PFSK-1 (cell line): Measurements from ENCODE around the gene PAQR3.

ENCODE experiments used
- FOXP2 ChIP-seq: optimal IDR thresholded peaks from 2 replicates; pipeline ENCODE3; 2011; ENCODE audit warnings: borderline replicate concordance, control low read depth, inconsistent platforms; ENCODE audit not compliant: insufficient read depth; ENCODE audit errors: extremely low read length, extremely low read depth
- POLR2AphosphoS5 ChIP-seq: IDR thresholded peaks from 2 replicates; pipeline ENCODE4 v1.6.1; 2012; ENCODE audit warnings: low read depth, mild to moderate bottlenecking, control low read depth, low read length, moderate library complexity
- REST ChIP-seq, 2 experiments: IDR thresholded peaks; 2 replicates each; pipeline versions ENCODE4 v1.6.1 to v1.8.0; 2011 to 2012; ENCODE audit warnings: low read depth in 2 of 2, low read length in 2 of 2, control low read depth in 1 of 2, inconsistent platforms in 1 of 2, mild to moderate bottlenecking in 1 of 2, moderate library complexity in 1 of 2; ENCODE audit not compliant: insufficient read depth in 1 of 2
- SIN3A ChIP-seq: IDR thresholded peaks from 2 replicates; pipeline ENCODE4 v1.6.1; 2012; ENCODE audit warnings: mild to moderate bottlenecking, low read length, moderate library complexity, borderline replicate concordance; ENCODE audit not compliant: insufficient read depth
- TAF1 ChIP-seq: IDR thresholded peaks from 2 replicates; pipeline ENCODE4 v1.6.1; 2012; ENCODE audit warnings: low read length, control low read depth, borderline replicate concordance; ENCODE audit not compliant: insufficient read depth

- TF ChIP-seq TAF1 (no peak), SIN3A (no peak), POLR2AphosphoS5 (no peak), REST (IDR thresholded peaks at IDR 0.05; ENCODE audit: insufficient read depth in 1 of 2, low read depth in 2 of 2, low read length in 2 of 2) (no peak), FOXP2 (no peak)
Measured at GRCh38 chr4:78944381-78944780, 5.1 kb upstream of the PAQR3 start.
